Left ventricle myocardium inferior (tissue), 1 donor: ENCODE results near the gene TSSC4. TPM values are rescaled to one million over a fixed set of nuclear protein-coding genes. Genes with fewer than 3 reads are reported as not detected.

Experiments used
- DNase-seq: peaks from one replicate; pipeline ENCODE4 v3.0.0-alpha.2; 2020
- H3K27ac ChIP-seq: fragments of 200-600 bp; replicated peaks from 2 replicates; pipeline ENCODE4 v1.8.0; 2021
- H3K27me3 ChIP-seq: fragments of 200-600 bp; 2 replicates; pipeline ENCODE4 v1.8.0; 2021; ENCODE audit warnings: low read depth
- H3K36me3 ChIP-seq: fragments of 200-600 bp; 2 replicates; pipeline ENCODE4 v1.8.0; 2021
- H3K4me1 ChIP-seq: fragments of 200-600 bp; 2 replicates; pipeline ENCODE4 v1.8.0; 2021
- H3K4me3 ChIP-seq: fragments of 200-600 bp; 2 replicates; pipeline ENCODE4 v1.8.0; 2021; ENCODE audit warnings: mild to moderate bottlenecking, moderate library complexity
- H3K9me3 ChIP-seq: fragments of 200-600 bp; replicated peaks from 2 replicates; pipeline ENCODE4 v1.8.0; 2021
- intact Hi-C: fragments of 100-400 bp; cut with micrococcal nuclease; formaldehyde crosslinking; loops from one replicate; pipeline ENCODE4 v1.11.0; 2022
- total RNA-seq: library from RNA; stranded (reverse); fragmentation: NEBNext Ultra II Directional; extraction: Animal tissue kit (Norgen Biotek cat#: 25700); gene quantifications from one replicate; pipeline ENCODE4 v1.2.1, GENCODE V29; 2021
- TF ChIP-seq, protein P1 (sequence below): fragments of 200-600 bp; IDR thresholded peaks from 2 replicates; pipeline ENCODE4 v1.8.0; 2021; ENCODE audit warnings: antibody characterized with exemption, mild to moderate bottlenecking, borderline replicate concordance
- donor health status: DM: no; HTN: yes; CAD: no; lungs with severe emphysema.

Gene TSSC4
- total RNA-seq, 1 donor from 2014 or later: 31.7 TPM

DNA sequence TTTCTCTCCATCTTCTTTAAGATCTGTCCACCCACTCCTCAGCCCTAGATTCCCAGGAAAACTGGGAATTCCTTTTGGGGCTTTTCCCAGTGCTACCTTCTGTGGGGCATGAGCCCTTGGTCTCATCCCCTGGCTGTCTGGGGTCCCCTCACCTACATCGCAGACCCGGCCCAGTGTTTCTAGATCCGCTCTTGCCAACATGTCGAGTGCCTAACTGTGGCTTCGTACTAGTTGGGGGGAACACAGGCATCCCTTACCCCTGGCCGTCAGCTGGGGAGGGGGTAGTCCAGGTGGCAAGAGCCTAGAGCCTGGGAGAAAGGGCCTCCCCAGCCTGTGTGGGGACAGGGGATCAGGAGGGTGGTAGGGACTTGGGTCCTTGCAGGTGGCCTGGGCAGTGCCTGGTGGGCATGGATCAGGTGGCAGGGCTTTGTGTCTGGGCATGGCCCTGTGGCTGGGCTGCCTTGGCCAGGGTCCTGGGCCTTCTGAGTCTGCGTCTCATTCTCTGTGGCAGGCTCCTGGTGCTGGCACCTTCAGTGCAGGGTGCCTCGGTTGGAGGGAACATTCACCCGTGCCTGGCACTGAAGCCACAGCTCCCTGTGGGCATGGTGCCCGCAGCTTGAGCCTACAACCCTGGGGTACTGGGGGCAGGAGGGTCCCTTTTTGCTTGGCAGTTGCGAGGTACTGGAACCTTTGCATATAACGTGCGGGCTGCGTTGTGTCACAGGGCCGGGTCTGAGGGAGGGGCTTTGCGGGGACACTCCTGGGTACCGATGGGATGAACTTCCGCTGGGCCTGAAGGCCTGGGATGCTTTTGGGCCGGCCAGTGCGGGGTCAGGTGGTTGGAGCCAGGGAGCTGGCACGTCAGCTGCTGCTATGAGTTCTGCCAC, 48.4 kb downstream of the TSSC4 start:
- intact Hi-C loops: no loop called here
- peaks cover 58% of the 10 kb centered on the region for H3K4me1 ChIP-seq
- H3K27me3 ChIP-seq: peaks cover 23% of the 10 kb centered on the region

DNA sequence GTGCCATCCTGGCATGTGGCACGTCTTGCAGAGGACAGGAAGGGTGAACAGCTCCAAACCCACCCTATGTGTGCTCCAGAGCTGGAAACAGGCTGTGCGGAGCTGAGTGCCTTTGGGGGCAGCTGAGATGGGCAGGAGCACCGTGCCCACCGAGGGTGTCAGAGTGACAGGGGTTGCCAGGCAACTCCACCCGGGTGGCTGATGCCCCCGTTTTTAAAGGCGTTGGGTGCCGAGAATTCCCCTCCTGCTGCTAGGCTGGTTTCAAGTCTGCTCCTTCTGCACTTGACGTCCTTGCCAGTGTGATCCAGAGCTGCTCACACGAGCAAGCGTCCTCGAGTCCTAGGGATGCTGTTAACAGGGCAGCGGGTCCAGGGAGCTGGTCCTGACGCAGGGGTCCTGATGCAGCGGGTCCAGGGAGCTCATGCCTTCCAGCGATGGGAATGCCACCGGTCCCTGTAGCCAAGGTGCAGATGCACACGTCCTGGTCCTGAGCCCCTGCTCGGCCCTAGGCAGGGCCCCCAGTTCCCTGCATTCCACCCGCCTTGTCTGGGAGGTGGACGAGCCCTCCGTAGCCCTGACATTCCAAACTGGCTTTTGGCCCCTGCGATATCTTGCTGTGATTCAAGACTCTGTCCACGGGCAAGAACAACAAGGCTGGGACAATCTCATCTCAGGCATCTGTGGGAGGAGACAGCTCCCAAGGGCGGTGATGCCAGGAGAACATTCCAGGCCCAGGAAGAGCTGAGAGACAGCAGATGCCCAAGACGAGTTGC, 49.2 kb downstream of the TSSC4 start:
- peaks cover 54% of the 10 kb centered on the region for H3K4me1 ChIP-seq
- peak overlapping the region; percentile 58 for H3K27ac ChIP-seq
- no peaks in the 10 kb centered on the region for H3K9me3 ChIP-seq
- H3K27me3 ChIP-seq: peaks cover 18% of the 10 kb centered on the region
- H3K36me3 ChIP-seq: no peaks in the 10 kb centered on the region
- H3K4me3 ChIP-seq: no peak overlapping the region
- intact Hi-C loops: no loop called here
- TF ChIP-seq, protein P1, sequence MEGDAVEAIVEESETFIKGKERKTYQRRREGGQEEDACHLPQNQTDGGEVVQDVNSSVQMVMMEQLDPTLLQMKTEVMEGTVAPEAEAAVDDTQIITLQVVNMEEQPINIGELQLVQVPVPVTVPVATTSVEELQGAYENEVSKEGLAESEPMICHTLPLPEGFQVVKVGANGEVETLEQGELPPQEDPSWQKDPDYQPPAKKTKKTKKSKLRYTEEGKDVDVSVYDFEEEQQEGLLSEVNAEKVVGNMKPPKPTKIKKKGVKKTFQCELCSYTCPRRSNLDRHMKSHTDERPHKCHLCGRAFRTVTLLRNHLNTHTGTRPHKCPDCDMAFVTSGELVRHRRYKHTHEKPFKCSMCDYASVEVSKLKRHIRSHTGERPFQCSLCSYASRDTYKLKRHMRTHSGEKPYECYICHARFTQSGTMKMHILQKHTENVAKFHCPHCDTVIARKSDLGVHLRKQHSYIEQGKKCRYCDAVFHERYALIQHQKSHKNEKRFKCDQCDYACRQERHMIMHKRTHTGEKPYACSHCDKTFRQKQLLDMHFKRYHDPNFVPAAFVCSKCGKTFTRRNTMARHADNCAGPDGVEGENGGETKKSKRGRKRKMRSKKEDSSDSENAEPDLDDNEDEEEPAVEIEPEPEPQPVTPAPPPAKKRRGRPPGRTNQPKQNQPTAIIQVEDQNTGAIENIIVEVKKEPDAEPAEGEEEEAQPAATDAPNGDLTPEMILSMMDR: no peak
- no peak for DNase-seq

More for the DNA sequence above, 48.4 kb downstream of the TSSC4 start:
- Histone ChIP-seq H3K4me3 (no peak overlapping the region), H3K27ac (peak overlapping the region; percentile 58), H3K9me3 (no peaks in the 10 kb centered on the region), H3K36me3 (no peaks in the 10 kb centered on the region)
- TF ChIP-seq, protein P1: no peak
- DNase-seq: no peak

DNA sequence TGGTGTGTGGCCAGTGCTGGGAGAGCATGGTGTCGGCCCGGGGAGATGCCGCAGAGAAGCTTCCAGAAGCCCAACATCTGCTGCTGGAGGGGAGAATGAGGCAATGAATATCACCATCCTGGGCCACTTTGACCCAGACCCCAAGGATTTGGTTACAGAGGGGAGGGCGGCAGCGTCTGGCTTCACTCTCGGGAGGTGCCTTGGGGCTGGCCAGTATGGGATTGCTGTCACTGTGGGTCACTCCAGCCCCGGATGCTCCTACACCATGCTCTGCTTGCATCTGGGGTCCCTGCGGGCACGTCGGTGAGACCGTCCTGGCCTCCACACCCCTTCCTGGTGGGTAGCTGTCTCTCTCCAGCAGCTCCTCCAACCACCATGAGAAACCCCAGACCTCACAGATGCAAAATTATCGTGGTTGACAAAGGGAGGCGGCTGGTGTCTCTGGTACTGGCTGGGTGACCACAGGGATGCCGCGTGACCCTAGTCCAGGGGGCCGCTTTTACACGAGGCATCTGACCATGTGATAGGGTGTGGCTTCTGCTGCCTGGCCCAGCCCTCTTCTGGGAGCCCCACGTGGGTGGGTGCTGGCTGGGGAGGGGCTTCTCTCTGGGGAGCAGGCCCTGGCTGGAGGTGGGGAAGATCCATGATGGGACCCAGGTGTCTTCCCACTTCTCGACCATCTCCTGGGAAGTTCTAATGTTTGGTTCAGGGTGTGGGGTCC, 49.9 kb downstream of the TSSC4 start:
- intact Hi-C loops: no loop called here
- DNase-seq: no peak
- H3K4me1 ChIP-seq: peaks cover 51% of the 10 kb centered on the region
- no peak overlapping the region for H3K4me3 ChIP-seq
- H3K27me3 ChIP-seq: peaks cover 18% of the 10 kb centered on the region
- TF ChIP-seq, protein P1: no peak
- H3K36me3 ChIP-seq: no peaks in the 10 kb centered on the region
- H3K9me3 ChIP-seq: no peaks in the 10 kb centered on the region
- H3K27ac ChIP-seq: no peak overlapping the region

DNA sequence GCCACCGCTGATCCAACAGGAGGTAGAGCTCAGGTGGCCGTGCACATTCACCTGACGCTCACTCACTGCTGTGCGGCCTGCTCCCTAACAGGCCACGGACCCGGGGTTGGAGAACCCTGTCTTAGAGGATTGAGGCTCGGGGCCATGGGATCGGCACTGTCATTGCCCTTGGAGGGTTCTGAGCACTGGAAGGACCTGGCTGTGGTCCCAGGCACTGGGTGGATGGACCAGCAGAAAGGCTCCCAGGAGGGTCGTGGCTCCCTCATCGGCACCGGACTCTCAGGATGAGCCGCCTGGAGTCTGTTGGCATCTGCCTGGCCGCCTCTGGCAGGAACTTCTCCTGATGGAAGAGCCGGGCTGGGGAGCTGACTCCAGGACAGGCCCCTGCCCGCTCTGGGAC, 50.8 kb downstream of the TSSC4 start:
- H3K9me3 ChIP-seq: no peaks in the 10 kb centered on the region
- peaks cover 43% of the 10 kb centered on the region for H3K4me1 ChIP-seq
- no peaks in the 10 kb centered on the region for H3K36me3 ChIP-seq
- peaks cover 13% of the 10 kb centered on the region for H3K27me3 ChIP-seq
- intact Hi-C loops: no loop called here
- no peak for DNase-seq
- H3K27ac ChIP-seq: no peak overlapping the region
- no peak overlapping the region for H3K4me3 ChIP-seq
- TF ChIP-seq, protein P1: no peak

DNA sequence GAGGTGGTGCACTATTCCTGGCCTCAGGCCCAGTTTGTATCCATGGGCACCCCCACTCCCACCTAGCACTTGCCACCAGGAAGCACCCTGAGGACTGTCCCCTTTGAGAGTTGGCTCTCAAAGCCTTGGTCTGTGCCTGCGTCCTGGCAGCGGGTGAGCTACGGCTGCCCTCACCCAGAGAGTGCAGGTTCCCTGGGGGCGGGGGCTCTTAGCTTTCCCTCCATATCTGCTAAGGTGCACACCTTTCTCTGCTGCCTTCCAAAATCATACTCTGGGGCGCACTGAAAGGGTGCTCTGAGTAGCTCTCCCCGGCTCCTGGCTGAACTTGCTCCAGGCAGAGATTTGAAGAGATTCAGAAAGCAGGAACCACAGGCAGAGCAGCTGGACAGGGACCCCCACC, 51.4 kb downstream of the TSSC4 start:
- no peaks in the 10 kb centered on the region for H3K36me3 ChIP-seq
- H3K4me3 ChIP-seq: no peak overlapping the region
- intact Hi-C loops: no loop called here
- TF ChIP-seq, protein P1: no peak
- H3K9me3 ChIP-seq: no peaks in the 10 kb centered on the region
- peaks cover 8% of the 10 kb centered on the region for H3K27me3 ChIP-seq
- H3K27ac ChIP-seq: no peak overlapping the region
- no peak for DNase-seq
- H3K4me1 ChIP-seq: peaks cover 37% of the 10 kb centered on the region
